Left ventricle myocardium inferior (tissue), 1 donor: Measurements from ENCODE around the gene APCDD1. TPM values are rescaled to one million over a fixed set of nuclear protein-coding genes. Genes with fewer than 3 reads are reported as not detected.

Experiments used
- DNase-seq: peaks from one replicate; pipeline ENCODE4 v3.0.0-alpha.2; 2020
- H3K27ac ChIP-seq: fragments of 200-600 bp; replicated peaks from 2 replicates; pipeline ENCODE4 v1.8.0; 2021
- H3K27me3 ChIP-seq: fragments of 200-600 bp; 2 replicates; pipeline ENCODE4 v1.8.0; 2021; ENCODE audit warnings: low read depth
- H3K36me3 ChIP-seq: fragments of 200-600 bp; 2 replicates; pipeline ENCODE4 v1.8.0; 2021
- H3K4me1 ChIP-seq: fragments of 200-600 bp; 2 replicates; pipeline ENCODE4 v1.8.0; 2021
- H3K4me3 ChIP-seq: fragments of 200-600 bp; 2 replicates; pipeline ENCODE4 v1.8.0; 2021; ENCODE audit warnings: mild to moderate bottlenecking, moderate library complexity
- H3K9me3 ChIP-seq: fragments of 200-600 bp; replicated peaks from 2 replicates; pipeline ENCODE4 v1.8.0; 2021
- intact Hi-C: fragments of 100-400 bp; cut with micrococcal nuclease; formaldehyde crosslinking; loops from one replicate; pipeline ENCODE4 v1.11.0; 2022
- total RNA-seq: library from RNA; stranded (reverse); fragmentation: NEBNext Ultra II Directional; extraction: Animal tissue kit (Norgen Biotek cat#: 25700); gene quantifications from one replicate; pipeline ENCODE4 v1.2.1, GENCODE V29; 2021
- TF ChIP-seq, protein P1 (sequence below): fragments of 200-600 bp; IDR thresholded peaks from 2 replicates; pipeline ENCODE4 v1.8.0; 2021; ENCODE audit warnings: antibody characterized with exemption, mild to moderate bottlenecking, borderline replicate concordance
- donor health status: DM: no; HTN: yes; CAD: no; lungs with severe emphysema.

APCDD1 gene
- total RNA-seq, 1 donor from 2014 or later, result 38.0 TPM

DNA sequence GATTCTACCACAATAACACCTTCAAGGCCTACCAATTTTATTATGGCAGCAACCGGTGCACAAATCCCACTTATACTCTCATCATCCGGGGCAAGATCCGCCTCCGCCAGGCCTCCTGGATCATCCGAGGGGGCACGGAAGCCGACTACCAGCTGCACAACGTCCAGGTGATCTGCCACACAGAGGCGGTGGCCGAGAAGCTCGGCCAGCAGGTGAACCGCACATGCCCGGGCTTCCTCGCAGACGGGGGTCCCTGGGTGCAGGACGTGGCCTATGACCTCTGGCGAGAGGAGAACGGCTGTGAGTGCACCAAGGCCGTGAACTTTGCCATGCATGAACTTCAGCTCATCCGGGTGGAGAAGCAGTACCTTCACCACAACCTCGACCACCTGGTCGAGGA lies 17.1 kb downstream of the APCDD1 start:
- peaks cover 14% of the 10 kb centered on the region for H3K4me1 ChIP-seq
- H3K36me3 ChIP-seq, result peaks cover 12% of the 10 kb centered on the region
- no peak overlapping the region for H3K4me3 ChIP-seq
- intact Hi-C loops, result no loop called here
- H3K9me3 ChIP-seq, result no peaks in the 10 kb centered on the region
- no peaks in the 10 kb centered on the region for H3K27me3 ChIP-seq
- no peak for DNase-seq
- TF ChIP-seq, protein P1, sequence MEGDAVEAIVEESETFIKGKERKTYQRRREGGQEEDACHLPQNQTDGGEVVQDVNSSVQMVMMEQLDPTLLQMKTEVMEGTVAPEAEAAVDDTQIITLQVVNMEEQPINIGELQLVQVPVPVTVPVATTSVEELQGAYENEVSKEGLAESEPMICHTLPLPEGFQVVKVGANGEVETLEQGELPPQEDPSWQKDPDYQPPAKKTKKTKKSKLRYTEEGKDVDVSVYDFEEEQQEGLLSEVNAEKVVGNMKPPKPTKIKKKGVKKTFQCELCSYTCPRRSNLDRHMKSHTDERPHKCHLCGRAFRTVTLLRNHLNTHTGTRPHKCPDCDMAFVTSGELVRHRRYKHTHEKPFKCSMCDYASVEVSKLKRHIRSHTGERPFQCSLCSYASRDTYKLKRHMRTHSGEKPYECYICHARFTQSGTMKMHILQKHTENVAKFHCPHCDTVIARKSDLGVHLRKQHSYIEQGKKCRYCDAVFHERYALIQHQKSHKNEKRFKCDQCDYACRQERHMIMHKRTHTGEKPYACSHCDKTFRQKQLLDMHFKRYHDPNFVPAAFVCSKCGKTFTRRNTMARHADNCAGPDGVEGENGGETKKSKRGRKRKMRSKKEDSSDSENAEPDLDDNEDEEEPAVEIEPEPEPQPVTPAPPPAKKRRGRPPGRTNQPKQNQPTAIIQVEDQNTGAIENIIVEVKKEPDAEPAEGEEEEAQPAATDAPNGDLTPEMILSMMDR, result no peak
- no peak overlapping the region for H3K27ac ChIP-seq

DNA sequence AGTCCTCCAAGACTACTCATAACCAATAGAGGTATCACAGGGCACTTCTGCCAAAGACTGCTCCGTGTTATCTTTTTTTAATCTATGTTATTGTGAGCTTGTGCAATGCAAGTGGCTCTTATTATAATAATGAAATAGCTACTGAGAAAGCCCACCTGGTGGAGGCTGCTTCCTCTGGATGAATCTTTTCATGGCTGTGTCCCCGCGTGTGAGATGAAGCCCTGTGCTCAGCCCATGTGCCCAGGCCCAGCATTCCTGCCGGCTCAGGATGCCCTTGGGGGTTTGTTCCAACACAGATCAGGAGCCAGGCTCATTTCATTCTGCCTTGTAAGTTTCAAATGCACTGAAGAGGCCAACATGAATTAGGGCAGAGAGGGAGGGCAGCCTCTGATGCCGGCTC lies 18.7 kb downstream of the APCDD1 start:
- TF ChIP-seq, protein P1, result no peak
- no peak overlapping the region for H3K4me3 ChIP-seq
- DNase-seq, result no peak
- peaks cover 30% of the 10 kb centered on the region for H3K4me1 ChIP-seq
- no peak overlapping the region for H3K27ac ChIP-seq
- peaks cover 8% of the 10 kb centered on the region for H3K36me3 ChIP-seq
- intact Hi-C loops, result no loop called here
- H3K27me3 ChIP-seq, result no peaks in the 10 kb centered on the region
- no peaks in the 10 kb centered on the region for H3K9me3 ChIP-seq

DNA sequence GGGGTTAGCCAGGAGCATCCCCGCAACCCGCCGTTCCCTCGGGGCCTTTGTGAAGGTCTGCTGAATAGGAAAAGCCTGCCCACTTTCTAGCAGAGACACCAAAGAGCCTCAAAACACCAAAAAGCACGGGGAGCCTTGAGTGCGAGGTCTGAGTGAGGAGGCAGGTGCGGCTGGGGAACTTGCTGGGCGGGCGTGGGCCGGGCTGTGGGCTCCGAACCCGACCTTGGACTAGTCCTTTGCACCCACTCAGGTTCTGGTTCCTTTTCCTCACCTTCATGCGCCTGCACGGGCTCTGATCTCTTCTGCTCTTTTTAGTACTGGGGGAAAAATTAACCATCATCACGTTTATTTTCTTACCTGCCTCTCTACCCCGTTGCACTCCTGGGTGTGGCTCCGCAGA lies 19.9 kb downstream of the APCDD1 start:
- no peak overlapping the region for H3K27ac ChIP-seq
- TF ChIP-seq, protein P1, result no peak
- DNase-seq, result no peak
- peaks cover 33% of the 10 kb centered on the region for H3K4me1 ChIP-seq
- no peak overlapping the region for H3K4me3 ChIP-seq
- H3K27me3 ChIP-seq, result no peaks in the 10 kb centered on the region
- peaks cover 8% of the 10 kb centered on the region for H3K36me3 ChIP-seq
- intact Hi-C loops, result no loop called here
- H3K9me3 ChIP-seq, result no peaks in the 10 kb centered on the region

DNA sequence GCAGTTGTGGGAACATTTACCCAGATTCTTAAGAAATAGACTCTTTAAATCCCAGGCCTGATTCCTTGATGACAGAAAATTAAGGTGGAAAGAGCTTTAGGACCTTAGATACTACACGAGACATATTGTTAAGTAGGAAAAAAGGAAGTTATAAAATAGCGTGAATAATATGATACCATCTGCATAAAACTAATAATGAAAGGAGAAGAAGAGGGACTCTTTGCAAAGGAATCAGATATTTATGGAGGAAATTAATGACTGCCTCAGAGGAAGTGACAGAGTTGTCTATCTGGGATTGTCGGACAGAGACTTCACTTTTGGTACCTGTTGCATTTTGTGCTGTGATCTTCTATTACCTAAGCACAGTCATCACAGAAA lies 20.8 kb downstream of the APCDD1 start:
- no peaks in the 10 kb centered on the region for H3K9me3 ChIP-seq
- H3K36me3 ChIP-seq, result peaks cover 8% of the 10 kb centered on the region
- TF ChIP-seq, protein P1, result no peak
- H3K4me1 ChIP-seq, result peaks cover 39% of the 10 kb centered on the region
- no peaks in the 10 kb centered on the region for H3K27me3 ChIP-seq
- intact Hi-C loops, result no loop called here
- H3K27ac ChIP-seq, result no peak overlapping the region
- no peak for DNase-seq
- no peak overlapping the region for H3K4me3 ChIP-seq

DNA sequence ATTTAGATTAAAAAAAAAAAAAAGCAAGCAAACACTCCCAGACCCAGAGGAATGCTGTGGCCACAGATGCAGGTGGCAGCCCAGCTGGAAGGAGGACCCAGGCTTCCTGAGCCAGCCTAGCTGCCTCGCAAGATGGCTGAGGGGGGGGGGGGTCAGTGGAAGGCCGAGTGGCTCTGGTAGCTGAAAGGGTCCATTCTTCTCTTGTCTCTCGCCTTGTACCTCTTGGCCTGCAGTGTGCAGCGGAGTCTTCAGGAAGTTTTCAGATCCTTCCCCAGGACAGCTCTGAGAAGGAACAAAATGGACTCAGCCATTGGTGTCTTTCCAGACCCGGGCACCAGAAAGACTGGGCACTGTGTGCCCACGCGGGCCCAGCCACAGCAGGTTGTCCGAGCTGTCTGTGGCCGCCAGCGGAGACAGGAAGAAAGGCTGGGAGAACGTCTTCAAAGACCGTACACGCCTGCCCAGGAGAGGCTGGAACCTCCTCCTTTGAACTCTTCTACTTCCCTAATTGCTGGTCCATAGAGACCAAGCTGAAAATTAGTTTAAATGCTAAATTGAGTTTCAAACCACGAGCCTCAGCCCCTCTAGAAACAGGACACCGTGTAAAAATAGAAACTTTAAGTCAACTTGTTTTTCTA lies 21.3 kb downstream of the APCDD1 start:
- DNase-seq, result no peak
- TF ChIP-seq, protein P1, result no peak
- Histone ChIP-seq H3K9me3 (no peaks in the 10 kb centered on the region), H3K36me3 (peaks cover 5% of the 10 kb centered on the region), H3K27me3 (no peaks in the 10 kb centered on the region), H3K4me1 (peaks cover 39% of the 10 kb centered on the region), H3K27ac (no peak overlapping the region), H3K4me3 (no peak overlapping the region)
- intact Hi-C loops, result no loop called here

DNA sequence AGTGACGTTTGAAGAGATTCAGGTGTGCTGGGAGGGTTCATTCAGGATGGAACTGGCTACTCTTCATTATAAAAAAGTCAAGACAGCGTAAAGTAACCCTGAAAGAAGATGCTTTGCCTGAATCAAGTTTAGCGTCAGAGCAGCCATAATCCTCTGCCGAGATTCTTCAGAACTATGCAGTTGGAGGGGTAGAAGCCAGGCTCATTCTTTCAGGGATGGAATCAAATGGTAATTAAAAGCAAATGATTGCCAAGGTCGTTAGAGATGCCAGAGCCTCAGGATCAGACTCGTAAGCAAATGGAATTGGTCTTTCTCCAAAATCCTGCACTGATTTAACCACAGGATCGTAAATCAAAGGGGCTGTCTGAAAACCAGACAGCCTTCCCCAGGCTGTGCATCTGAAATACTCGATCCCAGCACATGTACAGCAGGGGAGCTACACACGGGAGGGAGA lies 21.9 kb downstream of the APCDD1 start:
- TF ChIP-seq, protein P1, result no peak
- Histone ChIP-seq H3K9me3 (no peaks in the 10 kb centered on the region), H3K4me3 (no peak overlapping the region), H3K4me1 (peaks cover 39% of the 10 kb centered on the region), H3K27ac (peak overlapping the region; percentile 2), H3K36me3 (peaks cover 5% of the 10 kb centered on the region), H3K27me3 (no peaks in the 10 kb centered on the region)
- intact Hi-C loops, result no loop called here
- no peak for DNase-seq
